NCI-H748 treated with DMSO at 0.1 percent for 48 hours (cell line): ENCODE data around the gene DPP6.

Source experiments
- DNase-seq: peaks from one replicate; lab custom pipeline; 2025; lab: John Stamatoyannopoulos, UW

DPP6 gene

GRCh38 chr7:154451480-154452457, 399.6 kb downstream of the DPP6 start:
- no peak for DNase-seq

- no peak for DNase-seq
These were observed 411.6 kb downstream of the DPP6 start for GRCh38 chr7:154463794-154464193.

GRCh38 chr7:154469652-154470051, 417.5 kb downstream of the DPP6 start:
- DNase-seq = no peak

GRCh38 chr7:154472343-154472742, 420.1 kb downstream of the DPP6 start:
- no peak for DNase-seq

- no peak for DNase-seq
These were observed 421.2 kb downstream of the DPP6 start for GRCh38 chr7:154473360-154473759.

- DNase-seq = no peak
These were observed 422.8 kb downstream of the DPP6 start for GRCh38 chr7:154474903-154475520.

- DNase-seq = no peak
These were observed 423.7 kb downstream of the DPP6 start for GRCh38 chr7:154475864-154476263.

- DNase-seq = no peak
These were observed 428.6 kb downstream of the DPP6 start for GRCh38 chr7:154480817-154481216.

- no peak for DNase-seq
These were observed 430.7 kb downstream of the DPP6 start for GRCh38 chr7:154482863-154483262.

- no peak for DNase-seq
These were observed 432.2 kb downstream of the DPP6 start for GRCh38 chr7:154484406-154484805.

- DNase-seq = no peak
These were observed 432.7 kb downstream of the DPP6 start for GRCh38 chr7:154484943-154485342.

- no peak for DNase-seq
These were observed 437.7 kb downstream of the DPP6 start for GRCh38 chr7:154489897-154490296.

- no peak for DNase-seq
These were observed 441.4 kb downstream of the DPP6 start for GRCh38 chr7:154493594-154493993.

- DNase-seq = no peak
These were observed 445.6 kb downstream of the DPP6 start for GRCh38 chr7:154497751-154498150.

- peak; percentile 34 for DNase-seq
These were observed 451.9 kb downstream of the DPP6 start for GRCh38 chr7:154503962-154504550.

- DNase-seq = no peak
These were observed 452.7 kb downstream of the DPP6 start for GRCh38 chr7:154504918-154505317.

- no peak for DNase-seq
These were observed 453.2 kb downstream of the DPP6 start for GRCh38 chr7:154505362-154505761.

- DNase-seq = no peak
These were observed 457.0 kb downstream of the DPP6 start for GRCh38 chr7:154509192-154509591.

- no peak for DNase-seq
These were observed 460.1 kb downstream of the DPP6 start for GRCh38 chr7:154512121-154512833.

GRCh38 chr7:154517768-154518167, 465.6 kb downstream of the DPP6 start:
- no peak for DNase-seq

- no peak for DNase-seq
These were observed 467.0 kb downstream of the DPP6 start for GRCh38 chr7:154519229-154519628.

GRCh38 chr7:154530136-154530535, 477.9 kb downstream of the DPP6 start:
- DNase-seq = no peak
